Measurements from ENCODE around the gene RASEF.

GRCh38 chr9:83081010-83081409 is 18.1 kb upstream of the RASEF start:
- no peak for TF ChIP-seq CTCF (IDR thresholded peaks at IDR 0.05; ENCODE audit: insufficient read depth, low read length, poor library complexity, severe bottlenecking)
- no peak for TF ChIP-seq EZH2phosphoT487 (conservative IDR thresholded peaks at IDR 0.05; ENCODE audit: low read length)

Measured in SU-DHL-6 (cell line).